ENCODE measurements around the gene MYO7A.

The MYO7A gene

GRCh38 chr11:77191823-77192495 is 63.9 kb downstream of the MYO7A start:
- TF ChIP-seq CTCF (IDR thresholded peaks at IDR 0.05; ENCODE audit: borderline replicate concordance, control extremely low read depth, extremely low read depth, insufficient read depth, missing control alignments) = peak; percentile 1
- peak; percentile 77 for DNase-seq (ENCODE audit: low spot score)
- in situ Hi-C loops (cut with MboI; ENCODE audit: low sequenced_read_pairs, unreplicated experiment) = loop anchor here (25.0 kb wide), 1 partner anchor 370 kb away; no protein-coding TSS in a partner anchor

GRCh38 chr11:77193167-77193566 is 65.1 kb downstream of the MYO7A start:
- in situ Hi-C loops (cut with MboI; ENCODE audit: low sequenced_read_pairs, unreplicated experiment) = loop anchor here (25.0 kb wide), 1 partner anchor 369 kb away; no protein-coding TSS in a partner anchor
- DNase-seq (ENCODE audit: low spot score) = no peak
- TF ChIP-seq CTCF (IDR thresholded peaks at IDR 0.05; ENCODE audit: borderline replicate concordance, control extremely low read depth, extremely low read depth, insufficient read depth, missing control alignments) = no peak

- no peak for DNase-seq (ENCODE audit: low spot score)
Measured at GRCh38 chr11:77193911-77194830, 66.1 kb downstream of the MYO7A start.

GRCh38 chr11:77195071-77195755 is 67.2 kb downstream of the MYO7A start:
- in situ Hi-C loops (cut with MboI; ENCODE audit: low sequenced_read_pairs, unreplicated experiment) = loop anchor here (25.0 kb wide), 1 partner anchor 367 kb away; no protein-coding TSS in a partner anchor
- DNase-seq (ENCODE audit: low spot score) = no peak
- TF ChIP-seq CTCF (IDR thresholded peaks at IDR 0.05; ENCODE audit: borderline replicate concordance, control extremely low read depth, extremely low read depth, insufficient read depth, missing control alignments) = no peak

More at GRCh38 chr11:77193911-77194830, 66.1 kb downstream of the MYO7A start:
- TF ChIP-seq CTCF (IDR thresholded peaks at IDR 0.05; ENCODE audit: borderline replicate concordance, control extremely low read depth, extremely low read depth, insufficient read depth, missing control alignments) = no peak
- in situ Hi-C loops (cut with MboI; ENCODE audit: low sequenced_read_pairs, unreplicated experiment) = loop anchor here (25.0 kb wide), 1 partner anchor 368 kb away; no protein-coding TSS in a partner anchor

- no peak for DNase-seq (ENCODE audit: low spot score)
- in situ Hi-C loops (cut with MboI; ENCODE audit: low sequenced_read_pairs, unreplicated experiment) = loop anchor here (25.0 kb wide), 1 partner anchor 365 kb away; no protein-coding TSS in a partner anchor
- TF ChIP-seq CTCF (IDR thresholded peaks at IDR 0.05; ENCODE audit: borderline replicate concordance, control extremely low read depth, extremely low read depth, insufficient read depth, missing control alignments) = no peak
Measured at GRCh38 chr11:77196961-77197360, 68.9 kb downstream of the MYO7A start.
